GF-D8 (cell line): ENCODE data around the gene NELL1.

Experiments
- DNase-seq: peaks from one replicate; lab custom pipeline; 2025; lab: John Stamatoyannopoulos, UW

NELL1 gene

DNA sequence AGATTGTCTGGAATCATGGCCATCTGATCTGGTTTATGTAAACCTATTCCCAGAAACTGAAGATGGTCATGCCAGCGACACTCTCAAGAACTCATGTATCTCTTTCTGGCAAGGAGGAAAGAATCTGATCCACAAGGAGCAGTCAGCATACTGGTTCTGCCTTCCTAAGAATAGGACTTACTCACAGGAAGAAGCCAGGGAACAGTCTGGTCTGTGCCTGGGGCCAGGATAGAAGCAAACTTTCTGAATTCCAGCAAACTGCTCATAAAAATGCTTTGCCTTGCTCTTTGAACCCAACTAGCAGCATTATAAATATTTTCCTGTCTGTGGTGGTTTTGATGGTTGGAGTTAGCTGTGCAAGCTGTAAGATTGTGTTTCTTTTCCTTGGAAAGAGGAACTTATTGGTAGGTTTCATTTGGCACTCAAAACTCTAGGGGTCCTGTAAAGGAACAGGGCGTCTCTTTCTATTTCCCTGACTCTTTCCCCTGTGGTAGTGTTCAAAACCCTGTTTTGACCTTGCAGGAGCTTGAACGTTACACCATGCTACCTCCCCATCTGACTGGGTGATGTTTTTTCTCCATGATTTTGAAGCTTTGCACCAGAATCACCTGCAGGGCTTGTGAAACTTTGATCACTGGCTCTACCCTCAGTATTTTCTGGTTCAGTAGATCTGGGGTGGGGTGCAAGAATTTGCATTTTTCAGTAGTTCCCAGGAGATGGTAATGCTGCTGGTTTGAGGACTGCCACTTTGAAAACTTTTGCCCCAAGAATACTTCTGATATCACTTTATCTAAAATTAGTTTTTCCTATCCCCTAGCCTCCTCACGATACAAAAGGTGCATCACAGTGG is 895.7 kb downstream of the NELL1 start:
- no peak for DNase-seq

DNA sequence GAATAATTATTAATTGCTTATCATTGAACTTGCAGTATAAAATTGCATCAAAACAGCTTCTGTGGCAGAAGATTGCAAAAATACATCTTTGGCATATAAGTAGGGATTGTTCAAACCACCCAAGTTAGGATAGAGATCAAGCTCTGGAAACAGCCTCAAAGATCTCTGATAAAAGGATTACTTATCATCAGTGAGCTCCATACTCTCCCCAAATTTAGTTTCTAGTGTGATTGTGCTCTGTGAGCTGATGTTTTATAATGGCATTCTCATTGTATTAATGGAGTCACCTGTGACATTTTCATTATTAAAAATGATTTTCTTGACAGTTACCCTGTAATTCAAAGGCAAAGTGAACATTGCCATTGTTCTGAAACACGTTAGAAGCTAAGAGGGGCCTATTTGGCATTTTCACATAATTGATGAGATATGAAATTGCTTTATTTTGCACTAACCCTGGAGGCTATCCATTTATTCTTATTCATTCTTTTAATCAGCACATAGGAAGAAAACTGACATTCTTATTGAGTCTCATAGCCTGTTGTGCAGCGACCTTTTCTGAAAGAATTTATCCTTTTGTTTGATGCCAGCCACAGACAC is 897.2 kb downstream of the NELL1 start:
- no peak for DNase-seq

DNA sequence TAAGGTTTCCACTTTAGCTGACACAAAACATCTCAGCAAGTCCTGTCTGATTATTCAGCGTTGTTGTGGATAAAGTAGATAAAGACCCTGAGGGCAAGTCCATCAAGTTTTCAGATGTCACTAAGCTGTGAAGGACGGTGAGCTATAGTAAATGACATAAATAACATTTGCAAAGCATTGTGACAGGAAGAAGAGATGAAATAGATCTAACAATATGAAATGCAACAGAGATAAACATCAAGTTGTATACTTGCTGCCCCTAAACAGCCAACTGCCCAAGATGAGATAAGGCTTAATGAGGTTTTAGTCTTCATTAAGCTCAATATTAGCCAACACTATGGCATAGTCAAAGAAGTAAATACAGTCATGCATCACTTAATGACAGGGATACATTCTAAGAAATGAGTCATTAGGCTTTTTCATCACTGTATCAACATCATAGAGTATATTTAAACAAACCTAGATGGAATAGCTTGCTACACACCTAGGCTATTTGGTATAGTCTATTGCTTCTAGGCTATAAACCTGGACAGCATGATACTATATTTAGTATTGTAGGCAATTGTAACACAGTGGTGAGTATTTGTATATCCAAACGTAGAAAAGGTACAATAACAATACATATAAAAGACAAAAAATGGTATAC is 898.4 kb downstream of the NELL1 start:
- DNase-seq: no peak

DNA sequence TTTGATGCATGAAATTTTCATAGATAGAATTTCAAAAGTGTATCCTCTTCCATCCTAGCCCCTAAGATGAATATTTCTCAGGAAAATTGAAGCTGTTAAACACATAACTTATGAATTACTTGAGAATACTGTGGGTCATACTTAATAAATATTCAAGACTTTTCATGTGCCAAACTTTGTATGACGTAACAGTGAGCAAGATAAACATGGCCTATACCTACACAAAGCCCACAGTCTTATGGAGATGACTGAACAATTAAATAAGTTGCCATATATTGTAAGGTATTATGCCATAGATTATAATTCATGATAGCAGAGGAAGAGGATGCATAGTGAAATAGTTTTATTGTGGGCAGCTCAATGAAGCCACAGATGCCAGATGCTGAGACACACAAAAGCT is 902.8 kb downstream of the NELL1 start:
- no peak for DNase-seq

DNA sequence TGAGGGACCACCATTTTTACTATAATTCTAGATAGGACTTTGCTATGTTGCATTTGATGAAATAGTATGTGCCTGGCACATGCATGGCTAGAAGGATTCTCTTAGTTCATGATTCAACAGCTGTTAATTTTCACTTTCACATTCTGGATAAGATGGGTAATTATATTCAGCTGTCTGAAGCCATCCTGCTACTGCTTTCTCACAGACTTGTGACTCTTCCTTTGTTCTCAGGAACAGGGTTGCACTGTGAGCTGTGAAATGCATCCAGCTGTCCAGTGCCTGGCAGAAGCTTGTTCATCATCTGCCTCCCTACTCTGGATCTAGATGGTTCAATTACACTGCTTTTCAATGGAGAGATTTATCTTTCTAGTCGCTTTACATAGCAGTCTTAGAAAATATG is 913.4 kb downstream of the NELL1 start:
- no peak for DNase-seq

DNA sequence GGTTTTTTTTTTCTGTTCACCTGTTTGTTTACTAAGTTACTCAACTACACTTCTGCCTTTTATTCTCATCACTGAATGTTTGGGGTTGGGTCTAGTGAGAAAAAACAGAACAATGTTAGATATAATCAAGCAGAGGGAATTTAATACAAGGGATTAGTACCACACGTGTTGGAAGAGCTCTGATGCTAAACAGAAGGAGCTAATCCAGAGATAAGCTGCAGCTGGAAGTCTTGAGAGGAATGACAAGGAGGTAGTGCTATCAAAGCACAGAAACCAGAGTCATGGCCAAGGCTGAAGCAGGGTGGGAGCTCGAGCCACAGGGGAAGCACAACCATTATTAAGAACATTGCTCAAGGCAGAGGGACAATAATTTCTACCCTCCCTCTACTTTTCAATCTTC is 919.4 kb downstream of the NELL1 start:
- no peak for DNase-seq

DNA sequence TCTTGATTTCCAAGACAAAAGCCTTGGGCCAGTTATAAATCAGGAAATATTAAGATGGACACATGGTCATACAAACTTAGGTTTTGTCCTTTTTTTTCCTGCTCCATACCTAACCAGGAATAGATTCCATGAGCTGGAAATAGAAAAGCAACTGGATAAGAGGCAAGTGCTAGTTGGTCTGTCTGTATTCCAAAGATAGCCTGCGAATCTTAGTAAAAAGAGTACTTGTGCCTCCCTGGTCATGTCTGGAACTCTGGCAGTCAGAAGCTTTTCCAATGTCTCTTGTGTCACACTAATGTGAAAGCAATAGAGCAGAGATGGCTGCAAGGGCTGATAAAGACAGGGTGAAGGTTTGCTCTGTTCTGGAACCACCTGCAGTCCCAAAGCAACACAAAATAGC is 933.3 kb downstream of the NELL1 start:
- no peak for DNase-seq

DNA sequence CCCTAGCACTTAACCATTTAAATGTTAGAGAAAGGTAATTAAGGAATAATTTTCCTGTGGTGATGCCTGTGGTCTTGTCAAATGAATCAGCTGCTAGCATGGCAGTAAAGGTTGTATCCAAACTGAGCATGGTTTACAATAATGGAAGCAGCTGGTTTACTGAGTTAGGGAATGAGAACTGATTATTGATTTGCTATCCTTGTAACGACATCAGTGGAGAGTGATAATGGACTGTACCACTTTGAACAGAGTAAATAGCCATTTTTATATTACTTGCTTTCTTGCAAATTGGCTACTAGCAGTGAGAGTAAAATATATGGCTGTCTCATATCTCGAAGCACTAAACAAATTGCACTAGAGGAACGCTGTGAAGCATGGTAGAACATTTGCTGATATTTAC is 934.5 kb downstream of the NELL1 start:
- DNase-seq: no peak

DNA sequence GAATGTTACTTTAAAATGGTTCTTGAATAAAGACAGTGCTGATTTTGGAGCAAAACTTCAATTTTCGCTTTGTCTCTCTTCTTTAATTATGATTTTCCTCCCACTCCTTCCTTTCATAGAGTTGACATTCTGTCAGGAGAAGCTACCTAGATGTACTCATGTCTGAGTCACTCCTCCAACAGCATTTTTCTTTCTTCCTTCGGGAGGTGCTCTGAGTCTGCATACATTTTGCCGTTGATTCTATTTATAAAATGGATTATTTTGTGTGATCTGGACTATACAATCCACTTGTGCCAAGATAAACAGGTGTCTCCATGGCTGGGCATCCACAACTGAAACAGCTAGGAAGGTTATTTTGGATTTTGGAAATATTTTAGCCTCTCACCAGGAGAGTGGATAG is 935.2 kb downstream of the NELL1 start:
- no peak for DNase-seq

DNA sequence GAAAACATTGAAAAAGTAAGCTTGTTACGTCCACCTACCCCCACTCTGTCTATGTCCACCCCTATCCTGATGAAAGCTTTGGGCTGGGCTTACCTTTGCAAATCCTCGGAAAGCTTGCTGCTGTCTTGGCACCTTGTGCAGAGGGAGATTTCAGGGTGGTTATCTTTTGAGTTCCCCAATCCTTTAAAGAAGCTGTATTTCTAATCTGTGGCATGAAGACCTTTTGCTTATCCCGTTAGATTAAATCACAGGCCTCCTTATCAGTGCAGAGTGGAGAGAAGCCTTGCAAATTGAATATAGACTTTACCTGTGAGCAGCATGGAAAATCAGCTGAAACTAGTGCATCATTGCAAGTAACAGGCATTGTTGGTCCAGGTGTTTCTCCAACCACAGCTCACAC is 942.9 kb downstream of the NELL1 start:
- no peak for DNase-seq

DNA sequence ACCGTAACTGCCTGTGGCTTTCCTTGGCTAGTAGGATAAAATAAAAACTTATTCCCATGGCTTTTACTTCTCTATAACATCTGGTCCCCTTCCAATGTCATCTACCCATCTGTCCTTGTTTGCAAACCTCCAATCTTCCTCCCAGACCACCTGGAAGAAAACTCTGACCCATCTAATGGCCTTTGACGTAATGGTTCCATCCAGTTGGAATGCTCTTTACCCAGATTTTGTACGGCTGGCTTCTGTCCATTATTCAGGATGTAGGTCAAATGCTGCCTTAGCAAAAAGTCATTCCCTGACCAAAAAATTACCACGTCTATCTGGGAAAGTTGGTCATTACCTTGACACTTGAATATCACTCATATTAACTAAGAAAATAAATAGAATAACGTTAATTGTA is 945.6 kb downstream of the NELL1 start:
- no peak for DNase-seq

DNA sequence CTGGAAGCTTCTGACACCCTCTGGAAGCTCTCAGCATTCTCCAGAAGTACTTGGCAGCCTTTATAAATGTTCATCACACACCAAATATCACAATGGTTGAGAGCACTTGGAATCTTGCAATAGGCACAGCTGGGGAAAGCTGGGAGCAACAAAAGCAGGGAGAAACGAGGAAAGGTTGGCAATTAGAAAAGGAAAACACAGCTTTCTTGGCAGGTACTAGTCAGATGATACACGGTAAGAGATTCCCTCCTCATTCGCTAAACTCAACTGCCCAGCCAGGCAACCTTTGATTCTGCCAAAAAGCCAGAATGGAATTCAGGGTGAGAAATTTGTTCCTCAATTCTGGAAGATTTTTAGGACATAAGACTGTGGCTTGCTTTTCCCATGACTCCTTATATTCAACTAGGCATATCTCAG is 946.6 kb downstream of the NELL1 start:
- no peak for DNase-seq

DNA sequence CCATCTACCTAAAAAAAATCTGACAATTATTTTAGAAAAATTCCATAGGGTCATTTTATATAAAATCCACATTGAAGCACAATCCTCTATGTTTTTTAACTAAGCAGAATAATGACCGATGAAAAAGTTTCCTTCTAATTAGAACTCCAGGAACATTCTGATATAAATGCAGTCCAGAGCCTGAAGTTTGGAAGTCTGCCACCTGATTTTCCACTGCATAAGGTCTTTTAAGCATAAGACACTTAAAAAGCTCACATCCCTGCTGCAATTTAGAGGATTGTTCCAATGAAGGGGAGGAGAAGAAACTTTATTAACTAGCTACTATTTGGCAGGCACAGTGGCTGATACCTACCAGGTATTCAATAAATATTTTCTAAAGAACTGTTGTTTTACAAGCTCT is 953.2 kb downstream of the NELL1 start:
- DNase-seq: no peak

DNA sequence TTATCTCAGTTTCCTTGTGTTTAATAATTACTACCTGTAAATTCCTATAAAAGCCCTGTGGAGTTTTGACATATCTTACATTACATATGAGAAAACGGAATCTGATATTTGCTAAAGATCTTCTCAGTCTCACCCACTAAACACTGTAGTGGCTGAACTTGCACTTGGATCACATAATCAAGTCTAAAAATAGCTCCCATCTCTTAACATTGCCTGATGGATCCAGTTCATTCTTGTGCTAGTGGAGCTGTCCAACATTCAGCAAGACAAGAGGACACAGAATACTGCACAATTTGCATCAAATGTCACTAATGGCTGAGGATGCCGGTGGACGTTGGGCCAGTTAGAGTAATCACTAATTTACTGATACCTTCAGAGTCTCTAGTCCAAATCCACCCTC is 953.6 kb downstream of the NELL1 start:
- DNase-seq: no peak
